Nephron progenitor cell (in vitro differentiated cells): ENCODE results near the gene SLC23A3.
"Not testable (repeated sequence)": the region's sequence is repeated elsewhere in the genome, so short reads cannot be mapped to it uniquely, and the experiment has no call there.

Source experiments
- DNase-seq: peaks from one replicate; pipeline ENCODE4 v3.0.0; 2021
- H3K27ac Mint-ChIP-seq: 2 replicates; pipeline ENCODE4 v1.8.0; 2021; ENCODE audit warnings: mild to moderate bottlenecking, moderate library complexity, mixed read lengths
- H3K27me3 Mint-ChIP-seq: 2 replicates; pipeline ENCODE4 v1.8.0; 2021; ENCODE audit warnings: mild to moderate bottlenecking, low read depth, mixed read lengths; ENCODE audit not compliant: poor library complexity
- H3K36me3 Mint-ChIP-seq: 2 replicates; pipeline ENCODE4 v1.8.0; 2021; ENCODE audit warnings: low read depth, mixed read lengths
- H3K4me1 Mint-ChIP-seq: 2 replicates; pipeline ENCODE4 v1.8.0; 2021; ENCODE audit warnings: mixed read lengths
- H3K4me3 Mint-ChIP-seq: 2 replicates; pipeline ENCODE4 v1.8.0; 2021; ENCODE audit warnings: mild to moderate bottlenecking, moderate library complexity, mixed read lengths
- H3K9me3 Mint-ChIP-seq: 2 replicates; pipeline ENCODE4 v1.8.0; 2021; ENCODE audit warnings: mild to moderate bottlenecking, moderate library complexity, mixed read lengths
- TF ChIP-seq, protein P1 (sequence below): fragments of 200-600 bp; sonication (generic); IDR thresholded peaks from 2 replicates; pipeline ENCODE4 v1.5.0; 2021; ENCODE audit warnings: antibody characterized with exemption

Gene SLC23A3

DNA sequence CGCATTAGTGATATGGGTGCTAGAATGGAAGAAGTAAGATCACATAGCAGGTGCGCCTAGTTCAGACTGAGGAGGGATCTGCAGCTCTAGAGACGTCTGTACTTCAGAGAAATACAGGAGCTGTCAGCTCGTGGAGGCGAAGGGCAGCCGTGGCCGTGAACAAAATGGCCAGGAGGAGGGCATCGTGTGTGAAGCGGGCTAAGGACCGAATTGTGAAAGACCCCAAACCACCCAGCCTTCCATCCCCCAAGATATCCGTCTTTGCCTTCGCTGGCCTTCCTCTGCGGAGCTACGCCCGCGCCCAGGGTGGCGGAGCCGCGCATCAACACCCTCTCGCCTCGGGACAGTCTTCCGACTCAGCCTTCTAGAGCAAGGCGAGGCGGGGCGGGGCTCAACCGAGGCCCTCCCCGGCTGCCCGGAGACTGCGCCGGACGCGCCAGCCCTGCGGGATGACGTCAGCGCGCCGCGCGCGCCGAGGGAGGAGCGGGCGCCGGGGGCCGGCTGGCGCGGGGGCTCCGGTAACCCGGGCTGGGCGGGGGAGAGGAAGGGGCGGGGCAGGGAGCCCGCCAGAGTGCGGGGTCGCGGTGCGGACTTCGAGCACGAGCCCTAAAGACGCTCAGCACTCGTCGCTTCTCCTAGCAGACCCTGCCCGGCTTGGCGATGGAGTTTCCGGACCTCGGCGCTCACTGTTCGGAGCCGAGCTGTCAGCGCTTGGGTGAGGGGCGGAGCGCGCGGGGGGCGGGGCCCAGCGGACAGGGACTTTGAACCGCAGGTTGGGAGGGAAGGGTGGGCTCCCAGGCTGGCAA is 36.7 kb upstream of the SLC23A3 start, which contains the start of gene ZFAND2B:
Gene ZFAND2B, plus strand, starts transcription at position 455 of the 806 bp plus-strand sequence. Its CDS starts 206 bp downstream, at position 661.
- H3K4me3 Mint-ChIP-seq: peak within 1 kb of the TSS; percentile 92
- peaks cover 23% of the 10 kb centered on the region for H3K4me1 Mint-ChIP-seq
- H3K27ac Mint-ChIP-seq: peak within 1 kb of the TSS; percentile 97
- TF ChIP-seq, protein P1, sequence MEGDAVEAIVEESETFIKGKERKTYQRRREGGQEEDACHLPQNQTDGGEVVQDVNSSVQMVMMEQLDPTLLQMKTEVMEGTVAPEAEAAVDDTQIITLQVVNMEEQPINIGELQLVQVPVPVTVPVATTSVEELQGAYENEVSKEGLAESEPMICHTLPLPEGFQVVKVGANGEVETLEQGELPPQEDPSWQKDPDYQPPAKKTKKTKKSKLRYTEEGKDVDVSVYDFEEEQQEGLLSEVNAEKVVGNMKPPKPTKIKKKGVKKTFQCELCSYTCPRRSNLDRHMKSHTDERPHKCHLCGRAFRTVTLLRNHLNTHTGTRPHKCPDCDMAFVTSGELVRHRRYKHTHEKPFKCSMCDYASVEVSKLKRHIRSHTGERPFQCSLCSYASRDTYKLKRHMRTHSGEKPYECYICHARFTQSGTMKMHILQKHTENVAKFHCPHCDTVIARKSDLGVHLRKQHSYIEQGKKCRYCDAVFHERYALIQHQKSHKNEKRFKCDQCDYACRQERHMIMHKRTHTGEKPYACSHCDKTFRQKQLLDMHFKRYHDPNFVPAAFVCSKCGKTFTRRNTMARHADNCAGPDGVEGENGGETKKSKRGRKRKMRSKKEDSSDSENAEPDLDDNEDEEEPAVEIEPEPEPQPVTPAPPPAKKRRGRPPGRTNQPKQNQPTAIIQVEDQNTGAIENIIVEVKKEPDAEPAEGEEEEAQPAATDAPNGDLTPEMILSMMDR: no peak
- peaks cover 18% of the 10 kb centered on the region for H3K9me3 Mint-ChIP-seq
- DNase-seq: peak; percentile 96
- no peaks in the 10 kb centered on the region for H3K27me3 Mint-ChIP-seq
- H3K36me3 Mint-ChIP-seq: peaks cover 13% of the 10 kb centered on the region

DNA sequence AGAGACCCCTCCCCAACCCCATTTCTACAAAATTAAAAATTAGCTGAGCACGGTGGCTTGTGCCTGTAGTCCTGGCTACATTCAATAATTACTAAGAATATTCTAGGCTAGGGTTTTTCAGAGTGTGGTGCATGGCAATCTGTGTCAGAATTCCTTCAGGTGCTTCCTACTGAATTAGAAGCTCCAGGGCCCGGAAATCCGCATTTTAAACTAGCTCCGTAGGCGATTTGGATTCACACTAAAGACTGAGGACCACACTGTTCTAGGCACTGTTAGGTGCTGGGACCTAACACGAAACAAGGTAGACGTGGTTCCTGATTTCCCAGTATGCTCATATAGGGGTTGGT is 36.1 kb upstream of the SLC23A3 start:
- no peak for DNase-seq
- Mint-ChIP-seq H3K4me3 (peak overlapping the region; percentile 92), H3K27me3 (no peaks in the 10 kb centered on the region), H3K9me3 (peaks cover 21% of the 10 kb centered on the region), H3K27ac (peak overlapping the region; percentile 97), H3K36me3 (peaks cover 15% of the 10 kb centered on the region), H3K4me1 (peaks cover 24% of the 10 kb centered on the region)
- TF ChIP-seq, protein P1: no peak

GRCh38 chr2:219205165-219205538 is 35.3 kb upstream of the SLC23A3 start:
- TF ChIP-seq, protein P1: no peak
- H3K27me3 Mint-ChIP-seq: no peaks in the 10 kb centered on the region
- H3K36me3 Mint-ChIP-seq: peaks cover 19% of the 10 kb centered on the region
- no peak for DNase-seq
- H3K4me1 Mint-ChIP-seq: peaks cover 32% of the 10 kb centered on the region
- H3K27ac Mint-ChIP-seq: no peak overlapping the region
- peak overlapping the region; percentile 40 for H3K4me3 Mint-ChIP-seq
- peaks cover 28% of the 10 kb centered on the region for H3K9me3 Mint-ChIP-seq

DNA sequence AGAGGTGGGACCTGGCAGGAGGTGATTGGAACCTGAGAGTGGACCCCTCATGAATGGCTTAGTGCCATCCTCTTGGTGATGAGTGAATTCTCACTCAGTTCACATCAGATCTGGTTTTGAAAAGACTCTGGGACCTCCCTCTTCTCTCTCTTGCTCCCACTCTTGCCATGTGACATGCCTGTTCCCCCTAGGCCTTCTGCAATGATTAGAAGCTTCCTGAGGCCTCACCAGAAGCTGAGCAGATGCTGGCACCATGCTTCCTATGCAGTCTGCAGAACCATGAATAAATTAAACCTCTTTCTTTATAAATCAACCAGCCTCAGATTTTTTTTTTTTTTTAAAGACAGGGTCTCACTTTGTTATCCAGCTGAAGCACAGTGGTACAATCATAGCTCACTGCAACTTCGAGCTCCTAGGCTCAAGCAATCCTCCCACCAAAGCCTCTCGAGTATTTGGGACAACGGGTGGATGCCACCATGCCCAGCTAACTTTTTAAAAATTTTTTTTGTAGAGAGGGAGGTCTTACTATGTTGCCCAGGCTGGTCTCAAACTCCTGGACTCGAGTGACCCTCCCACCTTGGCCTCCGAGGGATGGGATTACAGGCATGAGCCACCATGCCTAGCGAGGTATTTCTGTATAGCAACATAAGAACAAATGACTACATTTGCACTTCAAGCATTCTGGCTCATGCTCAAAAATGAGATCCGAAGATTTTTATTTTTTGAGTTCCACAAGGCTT is 34.8 kb upstream of the SLC23A3 start:
- Mint-ChIP-seq H3K9me3 (peaks cover 28% of the 10 kb centered on the region), H3K4me1 (peaks cover 34% of the 10 kb centered on the region), H3K27me3 (peaks cover under 1% of the 10 kb centered on the region), H3K36me3 (peaks cover 14% of the 10 kb centered on the region), H3K27ac (no peak overlapping the region), H3K4me3 (no peak overlapping the region)
- TF ChIP-seq, protein P1: no peak
- no peak for DNase-seq

DNA sequence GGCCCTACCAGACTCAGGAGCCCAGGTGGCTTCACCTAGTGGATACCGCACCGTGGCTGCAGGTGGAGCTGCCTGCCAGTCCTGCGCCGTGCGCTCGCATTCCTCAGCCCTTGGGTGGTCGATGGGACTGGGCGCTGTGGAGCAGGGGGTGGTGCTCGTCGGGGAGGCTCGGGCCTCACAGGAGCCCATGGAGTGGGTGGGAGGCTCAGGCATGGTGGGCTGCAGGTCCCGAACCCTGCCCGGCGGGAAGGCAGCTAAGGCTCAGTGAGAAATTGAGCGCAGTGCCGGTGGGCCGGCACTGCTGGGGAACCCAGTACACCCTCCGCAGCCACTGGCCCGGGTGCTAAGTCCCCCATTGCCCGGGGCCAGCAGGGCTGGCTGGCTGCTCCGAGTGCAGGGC is 31.5 kb upstream of the SLC23A3 start:
- not testable (repeated sequence) for DNase-seq, H3K27ac Mint-ChIP-seq, H3K36me3 Mint-ChIP-seq, H3K27me3 Mint-ChIP-seq, H3K4me3 Mint-ChIP-seq
- peaks cover 28% of the 10 kb centered on the region for H3K9me3 Mint-ChIP-seq
- peaks cover 22% of the 10 kb centered on the region for H3K4me1 Mint-ChIP-seq

DNA sequence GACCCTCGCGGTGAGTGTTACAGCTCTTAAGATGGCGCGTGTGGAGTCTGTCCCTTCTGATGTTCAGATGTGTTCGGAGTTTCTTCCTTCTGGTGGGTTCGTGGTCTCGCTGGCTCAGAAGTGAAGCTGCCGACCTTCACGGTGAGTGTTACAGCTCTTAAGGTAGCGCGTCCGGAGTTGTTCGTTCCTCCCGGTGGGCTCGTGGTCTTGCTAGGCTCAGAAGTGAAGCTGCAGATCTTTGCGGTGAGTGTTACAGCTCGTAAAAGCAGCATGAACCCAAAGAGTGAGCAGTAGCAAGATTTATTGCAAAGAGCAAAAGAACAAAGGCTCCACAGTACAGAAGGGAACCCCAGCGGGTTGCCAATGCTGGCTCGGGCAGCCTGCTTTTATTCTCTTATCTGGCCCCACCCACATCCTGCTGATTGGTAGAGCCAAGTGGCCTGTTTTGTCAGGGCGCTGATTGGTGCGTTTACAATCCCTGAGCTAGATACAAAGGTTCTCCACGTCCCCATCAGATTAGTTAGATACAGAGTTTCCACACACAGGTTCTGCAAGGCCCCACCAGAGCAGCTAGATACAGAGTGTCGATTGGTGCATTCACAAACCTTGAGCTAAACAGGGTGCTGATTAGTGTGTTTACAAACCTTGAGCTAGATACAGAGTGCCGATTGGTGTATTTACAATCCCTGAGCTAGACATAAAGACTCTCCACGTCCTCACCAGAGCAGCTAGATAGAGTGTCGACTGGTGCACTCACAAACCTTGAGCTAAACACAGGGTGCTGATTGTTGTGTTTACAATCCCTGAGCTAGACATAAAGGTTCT is 30.9 kb upstream of the SLC23A3 start:
- DNase-seq, H3K36me3 Mint-ChIP-seq, H3K27me3 Mint-ChIP-seq: not testable (repeated sequence)
- Mint-ChIP-seq H3K4me1 (peaks cover 17% of the 10 kb centered on the region), H3K4me3 (peak overlapping the region; percentile 56), H3K9me3 (peaks cover 28% of the 10 kb centered on the region), H3K27ac (peak overlapping the region; percentile 86)
